ENCODE data around the gene TEX44.

The TEX44 gene

DNA sequence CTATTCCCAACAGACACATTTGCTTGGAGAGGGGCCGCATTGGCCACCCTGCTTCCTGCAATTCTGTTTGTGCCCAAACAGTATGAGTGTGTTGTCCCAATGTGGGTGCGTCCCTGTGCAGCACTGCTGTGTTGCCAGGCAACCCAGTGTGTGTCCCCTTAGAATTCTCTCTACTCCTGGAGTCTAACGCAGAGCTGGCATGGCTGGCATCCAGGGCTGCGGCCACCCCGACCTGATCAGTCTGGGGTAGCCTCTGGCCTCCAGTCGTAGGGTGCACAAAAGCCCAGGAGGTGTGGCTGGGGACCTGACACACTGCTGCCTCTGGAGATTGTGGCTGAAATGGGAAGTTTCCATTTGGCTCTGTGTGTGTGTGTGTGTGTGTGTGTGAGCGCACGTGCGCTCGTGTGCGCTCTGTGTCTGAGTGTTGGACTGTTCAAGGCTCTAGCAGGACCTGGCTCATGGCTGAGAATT, 48.0 kb downstream of the TEX44 start:
- TF ChIP-seq, protein P1, sequence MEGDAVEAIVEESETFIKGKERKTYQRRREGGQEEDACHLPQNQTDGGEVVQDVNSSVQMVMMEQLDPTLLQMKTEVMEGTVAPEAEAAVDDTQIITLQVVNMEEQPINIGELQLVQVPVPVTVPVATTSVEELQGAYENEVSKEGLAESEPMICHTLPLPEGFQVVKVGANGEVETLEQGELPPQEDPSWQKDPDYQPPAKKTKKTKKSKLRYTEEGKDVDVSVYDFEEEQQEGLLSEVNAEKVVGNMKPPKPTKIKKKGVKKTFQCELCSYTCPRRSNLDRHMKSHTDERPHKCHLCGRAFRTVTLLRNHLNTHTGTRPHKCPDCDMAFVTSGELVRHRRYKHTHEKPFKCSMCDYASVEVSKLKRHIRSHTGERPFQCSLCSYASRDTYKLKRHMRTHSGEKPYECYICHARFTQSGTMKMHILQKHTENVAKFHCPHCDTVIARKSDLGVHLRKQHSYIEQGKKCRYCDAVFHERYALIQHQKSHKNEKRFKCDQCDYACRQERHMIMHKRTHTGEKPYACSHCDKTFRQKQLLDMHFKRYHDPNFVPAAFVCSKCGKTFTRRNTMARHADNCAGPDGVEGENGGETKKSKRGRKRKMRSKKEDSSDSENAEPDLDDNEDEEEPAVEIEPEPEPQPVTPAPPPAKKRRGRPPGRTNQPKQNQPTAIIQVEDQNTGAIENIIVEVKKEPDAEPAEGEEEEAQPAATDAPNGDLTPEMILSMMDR (conservative IDR thresholded peaks at IDR 0.05; ENCODE audit: low read depth, low read length), result no peak
- H3K4me3 ChIP-seq (ENCODE audit: low read length), result no peak overlapping the region
- DNase-seq (ENCODE audit: low read depth), result no peak

DNA sequence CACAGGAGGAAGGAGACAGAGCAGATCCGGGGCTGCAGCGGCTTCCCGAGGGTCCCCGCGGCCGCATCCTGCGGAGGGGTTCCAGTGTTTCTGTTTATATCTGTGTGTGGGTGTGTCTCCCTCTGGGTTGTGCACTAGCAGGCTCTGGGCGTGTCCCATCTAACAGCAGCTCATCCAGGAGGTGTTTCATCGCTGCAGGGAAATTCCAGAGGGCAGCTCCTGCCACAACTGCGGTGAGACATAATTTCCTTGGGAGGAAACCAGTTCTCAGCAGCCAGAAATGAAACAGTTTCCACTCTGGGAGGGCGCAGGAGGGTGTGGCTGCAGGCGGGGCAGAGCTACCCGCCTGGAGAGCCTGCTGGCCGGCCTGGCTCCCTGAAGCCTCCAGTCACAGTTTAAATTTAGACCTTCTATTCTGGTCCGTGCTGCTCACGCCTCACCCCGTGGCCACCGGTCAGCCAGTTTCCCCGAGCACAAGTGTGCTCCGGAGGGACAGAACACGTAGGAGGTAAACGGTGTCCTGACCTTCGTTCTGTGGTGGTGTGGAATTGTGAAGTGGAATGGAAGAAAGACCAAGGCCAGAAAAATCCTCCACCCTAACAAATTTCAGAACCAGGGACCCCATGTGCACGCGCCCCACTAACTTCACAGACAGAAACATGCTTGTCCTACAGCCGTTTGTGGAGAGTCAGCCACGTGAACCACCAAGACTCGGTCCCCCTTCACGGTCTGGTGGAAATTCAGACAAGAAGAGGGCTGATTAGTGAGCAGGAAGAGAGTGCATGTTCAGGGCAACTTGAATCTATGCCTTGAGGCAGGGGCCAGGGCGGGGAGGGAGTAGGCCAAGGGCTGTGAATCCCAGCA, 50.2 kb downstream of the TEX44 start:
- TF ChIP-seq, protein P1 (conservative IDR thresholded peaks at IDR 0.05; ENCODE audit: low read depth, low read length), result no peak
- no peak overlapping the region for H3K4me3 ChIP-seq (ENCODE audit: low read length)
- peak; percentile 72 for DNase-seq (ENCODE audit: low read depth)

DNA sequence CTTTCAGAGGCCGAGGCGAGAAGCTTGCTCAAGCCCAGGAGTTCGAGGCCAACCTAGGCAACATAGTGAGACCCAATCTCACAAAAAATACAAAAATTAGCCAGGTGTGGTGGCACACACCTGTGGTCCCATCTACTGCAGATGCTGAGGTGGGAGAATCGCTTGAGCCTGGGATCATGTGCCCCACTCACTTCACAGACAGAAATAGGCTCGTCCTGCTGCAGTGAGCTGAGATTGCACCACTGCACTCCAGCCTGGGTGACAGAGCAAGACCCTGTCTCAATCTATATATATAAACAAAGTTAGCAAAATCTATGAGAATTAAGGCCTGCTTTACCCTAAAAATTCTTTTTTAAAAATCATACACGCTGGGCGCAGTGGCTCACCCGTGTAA, 50.8 kb downstream of the TEX44 start:
- DNase-seq (ENCODE audit: low read depth), result no peak
- H3K4me3 ChIP-seq (ENCODE audit: low read length), result no peak overlapping the region
- TF ChIP-seq, protein P1 (conservative IDR thresholded peaks at IDR 0.05; ENCODE audit: low read depth, low read length), result no peak
